ENCODE results near the gene ACTR3. TPM values are rescaled to one million over a fixed set of nuclear protein-coding genes. Genes with fewer than 3 reads are reported as not detected.

The ACTR3 gene
- total and polyA plus RNA-seq, 4 donors: 34.4 to 99.6 (median 51.8) TPM

DNA sequence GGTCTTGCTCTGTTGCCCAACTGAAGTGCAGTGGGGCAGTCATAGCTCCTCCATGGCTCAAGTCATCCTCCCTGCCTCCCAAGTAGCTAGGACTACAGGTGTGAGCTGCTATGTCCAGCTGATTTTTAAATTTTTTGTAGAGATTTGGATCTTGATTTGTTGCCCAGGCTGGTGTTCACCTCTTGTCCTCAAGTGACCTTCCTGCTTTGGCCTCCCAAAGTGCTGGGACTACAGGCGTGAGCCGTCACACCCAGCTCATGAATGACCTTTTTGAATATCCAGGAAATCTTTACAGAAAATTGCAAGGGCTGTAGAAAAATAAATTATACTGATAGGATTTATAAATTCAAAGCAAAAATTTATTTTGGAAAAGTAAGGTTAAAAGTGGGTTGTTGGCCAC, 17.4 kb downstream of the ACTR3 start:
- Histone ChIP-seq H3K9me3 (ENCODE audit: control insufficient read depth in 4 of 4, low read length in 3 of 4) (no peaks in the 10 kb centered on the region), H3K27me3 (ENCODE audit: control insufficient read depth in 4 of 4, insufficient read depth in 4 of 4, low read length in 3 of 4) (no peaks in the 10 kb centered on the region), H3K27ac (ENCODE audit: low read depth in 1 of 2, low read length in 2 of 2) (no peak overlapping the region), H3K4me3 (ENCODE audit: low read depth in 1 of 3, low read length in 3 of 3) (no peak overlapping the region), H3K36me3 (ENCODE audit: control insufficient read depth in 4 of 4, insufficient read depth in 3 of 4, low read depth in 1 of 4, low read length in 3 of 4) (no peaks in the 10 kb centered on the region), H3K9ac (ENCODE audit: low read depth in 1 of 2, low read length in 2 of 2) (no peak overlapping the region), H3K4me1 (ENCODE audit: control insufficient read depth in 4 of 4, insufficient read depth in 4 of 4, low read length in 3 of 4) (peaks cover 2 to 12% (median 11%) of the 10 kb centered on the region in 4 donors)
- 38% methylated on average over 2 of the region's 2 CpGs for whole genome bisulfite sequencing
- no peak for TF ChIP-seq EGR1 (IDR thresholded peaks at IDR 0.05; ENCODE audit: low read depth in 2 of 2)
- TF ChIP-seq RXRA (IDR thresholded peaks at IDR 0.05): peak; percentile 35 to 43
- no peak for DNase-seq (ENCODE audit: low spot score)

DNA sequence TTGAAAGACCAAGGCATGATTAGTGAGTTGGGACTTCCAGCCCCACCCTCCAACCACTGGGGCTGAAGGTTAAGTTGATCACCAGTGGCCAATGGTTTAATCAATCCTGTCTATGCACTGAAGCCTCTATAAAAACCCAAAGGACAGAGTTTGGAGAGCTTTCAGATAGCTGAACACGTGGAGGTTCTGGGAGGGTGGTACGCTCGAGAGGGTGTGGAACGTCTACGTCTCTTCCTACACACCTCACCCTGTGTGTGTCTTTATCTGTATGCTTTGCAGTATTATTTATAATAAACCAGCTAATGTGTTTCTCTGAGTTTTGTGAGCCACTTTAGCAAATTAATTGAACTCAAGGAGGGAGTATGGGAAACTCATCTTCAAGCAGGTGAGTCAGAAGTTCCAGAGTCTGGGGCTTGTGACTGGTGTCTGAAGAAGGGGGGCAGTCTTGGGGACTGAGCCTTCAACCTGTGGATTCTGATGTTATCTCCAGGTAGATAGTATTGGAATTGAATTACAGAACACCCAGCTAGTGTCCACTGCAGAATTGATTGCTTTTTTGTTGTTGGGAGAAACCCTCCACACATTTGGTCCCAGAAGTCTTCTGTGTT, 20.3 kb downstream of the ACTR3 start:
- TF ChIP-seq, protein P1, sequence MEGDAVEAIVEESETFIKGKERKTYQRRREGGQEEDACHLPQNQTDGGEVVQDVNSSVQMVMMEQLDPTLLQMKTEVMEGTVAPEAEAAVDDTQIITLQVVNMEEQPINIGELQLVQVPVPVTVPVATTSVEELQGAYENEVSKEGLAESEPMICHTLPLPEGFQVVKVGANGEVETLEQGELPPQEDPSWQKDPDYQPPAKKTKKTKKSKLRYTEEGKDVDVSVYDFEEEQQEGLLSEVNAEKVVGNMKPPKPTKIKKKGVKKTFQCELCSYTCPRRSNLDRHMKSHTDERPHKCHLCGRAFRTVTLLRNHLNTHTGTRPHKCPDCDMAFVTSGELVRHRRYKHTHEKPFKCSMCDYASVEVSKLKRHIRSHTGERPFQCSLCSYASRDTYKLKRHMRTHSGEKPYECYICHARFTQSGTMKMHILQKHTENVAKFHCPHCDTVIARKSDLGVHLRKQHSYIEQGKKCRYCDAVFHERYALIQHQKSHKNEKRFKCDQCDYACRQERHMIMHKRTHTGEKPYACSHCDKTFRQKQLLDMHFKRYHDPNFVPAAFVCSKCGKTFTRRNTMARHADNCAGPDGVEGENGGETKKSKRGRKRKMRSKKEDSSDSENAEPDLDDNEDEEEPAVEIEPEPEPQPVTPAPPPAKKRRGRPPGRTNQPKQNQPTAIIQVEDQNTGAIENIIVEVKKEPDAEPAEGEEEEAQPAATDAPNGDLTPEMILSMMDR (IDR thresholded peaks at IDR 0.05; ENCODE audit: low read depth, low read length, missing input control): no peak
- TF ChIP-seq YY1 (IDR thresholded peaks at IDR 0.05) (no peak), HNF4A (conservative IDR thresholded peaks at IDR 0.05) (no peak), FOXA1 (IDR thresholded peaks at IDR 0.05) (no peak)
- H3K27ac ChIP-seq (ENCODE audit: low read depth in 1 of 2, low read length in 2 of 2): no peak overlapping the region
- peaks cover 2 to 11% (median 9%) of the 10 kb centered on the region in 4 donors for H3K4me1 ChIP-seq (ENCODE audit: control insufficient read depth in 4 of 4, insufficient read depth in 4 of 4, low read length in 3 of 4)
- H3K4me3 ChIP-seq (ENCODE audit: low read depth in 1 of 3, low read length in 3 of 3): no peak overlapping the region
- WGBS: 96% methylated on average over 5 of the region's 5 CpGs
- DNase-seq (ENCODE audit: low spot score): no peak
- no peak overlapping the region for H3K9ac ChIP-seq (ENCODE audit: low read depth in 1 of 2, low read length in 2 of 2)
- H3K36me3 ChIP-seq (ENCODE audit: control insufficient read depth in 4 of 4, insufficient read depth in 3 of 4, low read depth in 1 of 4, low read length in 3 of 4): peaks cover 0 to 3% (median 1%) of the 10 kb centered on the region in 4 donors
- H3K9me3 ChIP-seq (ENCODE audit: control insufficient read depth in 4 of 4, low read length in 3 of 4): no peaks in the 10 kb centered on the region
- H3K27me3 ChIP-seq (ENCODE audit: control insufficient read depth in 4 of 4, insufficient read depth in 4 of 4, low read length in 3 of 4): no peaks in the 10 kb centered on the region

DNA sequence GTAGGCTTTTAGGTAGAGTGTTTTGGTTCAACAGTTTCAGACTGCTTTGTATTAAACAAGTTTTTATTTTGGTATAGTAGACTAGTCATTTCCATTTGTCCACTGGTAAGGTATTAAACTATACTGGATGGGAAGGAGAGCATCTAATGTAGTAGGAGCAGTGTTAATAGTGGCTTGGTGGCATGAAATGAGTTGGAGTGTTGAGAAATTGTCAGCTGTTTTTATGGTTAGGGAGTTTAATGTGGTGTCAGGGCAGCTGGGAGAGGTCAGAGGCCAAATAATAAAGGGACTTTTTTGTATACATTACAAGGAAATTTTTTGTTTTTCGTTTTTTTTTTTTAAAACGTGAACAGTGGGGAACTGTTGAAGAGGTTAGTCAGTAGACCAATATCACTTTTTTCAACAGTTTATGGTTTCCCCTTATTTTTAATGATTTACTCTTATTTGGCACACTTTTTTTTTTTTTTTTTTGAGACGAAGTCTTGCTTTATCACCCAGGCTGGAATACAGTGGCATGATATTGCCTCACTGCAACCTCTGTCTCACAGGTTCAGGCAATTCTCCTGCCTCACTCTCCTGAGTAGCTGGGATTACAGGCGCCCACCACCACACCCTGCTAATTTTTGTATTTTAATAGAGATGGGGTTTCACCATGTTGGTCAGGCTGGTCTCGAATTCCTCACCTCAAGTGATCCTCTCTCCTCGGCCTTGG, 21.2 kb downstream of the ACTR3 start:
- Histone ChIP-seq H3K9ac (ENCODE audit: low read depth in 1 of 2, low read length in 2 of 2) (no peak overlapping the region), H3K4me1 (ENCODE audit: control insufficient read depth in 4 of 4, insufficient read depth in 4 of 4, low read length in 3 of 4) (peaks cover 2 to 11% (median 9%) of the 10 kb centered on the region in 4 donors), H3K27me3 (ENCODE audit: control insufficient read depth in 4 of 4, insufficient read depth in 4 of 4, low read length in 3 of 4) (no peaks in the 10 kb centered on the region), H3K9me3 (ENCODE audit: control insufficient read depth in 4 of 4, low read length in 3 of 4) (no peaks in the 10 kb centered on the region), H3K27ac (ENCODE audit: low read depth in 1 of 2, low read length in 2 of 2) (no peak overlapping the region), H3K36me3 (ENCODE audit: control insufficient read depth in 4 of 4, insufficient read depth in 3 of 4, low read depth in 1 of 4, low read length in 3 of 4) (peaks cover 0 to 3% (median 1%) of the 10 kb centered on the region in 4 donors), H3K4me3 (ENCODE audit: low read depth in 1 of 3, low read length in 3 of 3) (no peak overlapping the region)
- no peak for DNase-seq (ENCODE audit: low spot score)
- 70% methylated on average over 6 of the region's 6 CpGs for WGBS
- TF ChIP-seq FOXA2 (IDR thresholded peaks at IDR 0.05) (no peak), GABPA (IDR thresholded peaks at IDR 0.05 in 1 of 2, conservative IDR thresholded peaks at IDR 0.05 in 1 of 2) (no peak), NR2F2 (IDR thresholded peaks at IDR 0.05) (no peak), HNF4A (conservative IDR thresholded peaks at IDR 0.05) (no peak), JUND (IDR thresholded peaks at IDR 0.05) (no peak), FOXA1 (IDR thresholded peaks at IDR 0.05) (no peak), SP1 (IDR thresholded peaks at IDR 0.05) (no peak), RAD21 (IDR thresholded peaks at IDR 0.05) (no peak), HNF4G (IDR thresholded peaks at IDR 0.05) (no peak), EGR1 (IDR thresholded peaks at IDR 0.05; ENCODE audit: low read depth in 2 of 2) (no peak), YY1 (IDR thresholded peaks at IDR 0.05) (no peak), RXRA (IDR thresholded peaks at IDR 0.05) (no peak)
- TF ChIP-seq, protein P2, sequence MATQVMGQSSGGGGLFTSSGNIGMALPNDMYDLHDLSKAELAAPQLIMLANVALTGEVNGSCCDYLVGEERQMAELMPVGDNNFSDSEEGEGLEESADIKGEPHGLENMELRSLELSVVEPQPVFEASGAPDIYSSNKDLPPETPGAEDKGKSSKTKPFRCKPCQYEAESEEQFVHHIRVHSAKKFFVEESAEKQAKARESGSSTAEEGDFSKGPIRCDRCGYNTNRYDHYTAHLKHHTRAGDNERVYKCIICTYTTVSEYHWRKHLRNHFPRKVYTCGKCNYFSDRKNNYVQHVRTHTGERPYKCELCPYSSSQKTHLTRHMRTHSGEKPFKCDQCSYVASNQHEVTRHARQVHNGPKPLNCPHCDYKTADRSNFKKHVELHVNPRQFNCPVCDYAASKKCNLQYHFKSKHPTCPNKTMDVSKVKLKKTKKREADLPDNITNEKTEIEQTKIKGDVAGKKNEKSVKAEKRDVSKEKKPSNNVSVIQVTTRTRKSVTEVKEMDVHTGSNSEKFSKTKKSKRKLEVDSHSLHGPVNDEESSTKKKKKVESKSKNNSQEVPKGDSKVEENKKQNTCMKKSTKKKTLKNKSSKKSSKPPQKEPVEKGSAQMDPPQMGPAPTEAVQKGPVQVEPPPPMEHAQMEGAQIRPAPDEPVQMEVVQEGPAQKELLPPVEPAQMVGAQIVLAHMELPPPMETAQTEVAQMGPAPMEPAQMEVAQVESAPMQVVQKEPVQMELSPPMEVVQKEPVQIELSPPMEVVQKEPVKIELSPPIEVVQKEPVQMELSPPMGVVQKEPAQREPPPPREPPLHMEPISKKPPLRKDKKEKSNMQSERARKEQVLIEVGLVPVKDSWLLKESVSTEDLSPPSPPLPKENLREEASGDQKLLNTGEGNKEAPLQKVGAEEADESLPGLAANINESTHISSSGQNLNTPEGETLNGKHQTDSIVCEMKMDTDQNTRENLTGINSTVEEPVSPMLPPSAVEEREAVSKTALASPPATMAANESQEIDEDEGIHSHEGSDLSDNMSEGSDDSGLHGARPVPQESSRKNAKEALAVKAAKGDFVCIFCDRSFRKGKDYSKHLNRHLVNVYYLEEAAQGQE (IDR thresholded peaks at IDR 0.05): no peak
- TF ChIP-seq, protein P3, sequence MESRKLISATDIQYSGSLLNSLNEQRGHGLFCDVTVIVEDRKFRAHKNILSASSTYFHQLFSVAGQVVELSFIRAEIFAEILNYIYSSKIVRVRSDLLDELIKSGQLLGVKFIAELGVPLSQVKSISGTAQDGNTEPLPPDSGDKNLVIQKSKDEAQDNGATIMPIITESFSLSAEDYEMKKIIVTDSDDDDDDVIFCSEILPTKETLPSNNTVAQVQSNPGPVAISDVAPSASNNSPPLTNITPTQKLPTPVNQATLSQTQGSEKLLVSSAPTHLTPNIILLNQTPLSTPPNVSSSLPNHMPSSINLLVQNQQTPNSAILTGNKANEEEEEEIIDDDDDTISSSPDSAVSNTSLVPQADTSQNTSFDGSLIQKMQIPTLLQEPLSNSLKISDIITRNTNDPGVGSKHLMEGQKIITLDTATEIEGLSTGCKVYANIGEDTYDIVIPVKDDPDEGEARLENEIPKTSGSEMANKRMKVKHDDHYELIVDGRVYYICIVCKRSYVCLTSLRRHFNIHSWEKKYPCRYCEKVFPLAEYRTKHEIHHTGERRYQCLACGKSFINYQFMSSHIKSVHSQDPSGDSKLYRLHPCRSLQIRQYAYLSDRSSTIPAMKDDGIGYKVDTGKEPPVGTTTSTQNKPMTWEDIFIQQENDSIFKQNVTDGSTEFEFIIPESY (IDR thresholded peaks at IDR 0.05): no peak
- TF ChIP-seq, protein P4, sequence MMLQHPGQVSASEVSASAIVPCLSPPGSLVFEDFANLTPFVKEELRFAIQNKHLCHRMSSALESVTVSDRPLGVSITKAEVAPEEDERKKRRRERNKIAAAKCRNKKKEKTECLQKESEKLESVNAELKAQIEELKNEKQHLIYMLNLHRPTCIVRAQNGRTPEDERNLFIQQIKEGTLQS (IDR thresholded peaks at IDR 0.05): no peak
- TF ChIP-seq, protein P1 (IDR thresholded peaks at IDR 0.05; ENCODE audit: low read depth, low read length, missing input control): no peak

Measured in liver (tissue), 9 donors.